ENCODE results near the gene TXNL1. TPM values are rescaled to one million over a fixed set of nuclear protein-coding genes. Genes with fewer than 3 reads are reported as not detected.

TXNL1 gene
- total RNA-seq, 4 donors from 2014 or later: 5.6 to 67.3 (median 37.1) TPM

- DNase-seq: no peak
- intact Hi-C loops (cut with DNase I; ENCODE audit: low total_unique reads): no loop called here
- Histone ChIP-seq H3K27ac (no peak overlapping the region), H3K9me3 (no peaks in the 10 kb centered on the region), H3K27me3 (no peaks in the 10 kb centered on the region), H3K4me3 (no peak overlapping the region), H3K4me1 (no peaks in the 10 kb centered on the region), H3K36me3 (no peaks in the 10 kb centered on the region)
- TF ChIP-seq POLR2A (IDR thresholded peaks at IDR 0.05) (no peak), CTCF (IDR thresholded peaks at IDR 0.05) (no peak)
Measured at GRCh38 chr18:56645415-56646016, 7.1 kb upstream of the TXNL1 start.

DNA sequence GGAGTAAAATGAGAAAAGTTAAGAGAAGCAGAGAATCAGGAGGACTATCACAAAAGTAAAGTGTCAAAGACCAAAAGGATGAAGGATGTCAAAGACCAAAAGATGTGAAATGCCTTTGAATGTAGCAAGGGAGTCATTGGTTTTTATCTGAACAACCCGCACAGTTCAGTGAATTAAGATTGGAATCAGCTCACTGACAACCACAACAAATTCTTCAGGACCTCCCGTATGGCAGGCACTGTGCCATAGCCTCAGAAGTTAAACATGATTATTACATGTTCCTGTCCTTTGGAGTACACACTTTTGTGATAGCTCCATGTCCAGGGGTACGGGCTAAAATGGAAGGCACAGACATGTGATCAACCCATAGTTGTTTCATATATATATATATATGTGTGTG, 5.0 kb upstream of the TXNL1 start:
- Histone ChIP-seq H3K4me3 (no peak overlapping the region), H3K27ac (no peak overlapping the region), H3K27me3 (no peaks in the 10 kb centered on the region), H3K36me3 (no peaks in the 10 kb centered on the region), H3K4me1 (no peaks in the 10 kb centered on the region), H3K9me3 (no peaks in the 10 kb centered on the region)
- intact Hi-C loops (cut with DNase I; ENCODE audit: low total_unique reads): no loop called here
- DNase-seq: no peak
- TF ChIP-seq POLR2A (IDR thresholded peaks at IDR 0.05) (no peak), CTCF (IDR thresholded peaks at IDR 0.05) (no peak)

DNA sequence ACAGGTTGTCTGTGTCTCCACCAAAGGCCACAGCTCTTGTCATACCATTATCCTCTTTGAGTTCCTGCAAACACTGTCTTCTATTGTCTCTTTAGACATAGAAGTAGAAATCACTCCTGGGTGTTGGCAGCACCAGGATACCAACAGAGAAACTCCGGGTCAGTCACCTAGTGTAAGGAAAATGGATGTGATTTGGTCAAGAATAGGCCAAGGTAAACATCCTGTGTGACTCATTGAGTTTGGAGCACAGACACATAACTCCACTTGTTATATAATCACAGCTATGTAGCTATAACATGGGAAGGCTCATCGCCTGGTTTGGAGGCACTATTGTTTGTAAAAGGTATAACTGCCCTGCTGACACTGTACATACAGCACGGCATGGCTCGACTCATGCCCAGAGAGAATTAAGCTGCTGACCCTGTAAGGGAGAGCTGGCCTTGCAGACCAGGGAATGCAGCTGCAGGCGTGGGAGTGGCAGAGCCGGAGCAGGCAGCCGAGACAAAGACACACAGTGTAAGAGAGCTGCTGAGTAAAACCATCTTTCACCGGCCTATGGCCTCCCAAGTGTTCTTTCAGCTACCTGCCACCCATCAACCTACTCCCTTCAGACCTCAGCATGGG, 3.4 kb upstream of the TXNL1 start:
- Histone ChIP-seq H3K27ac (no peak overlapping the region), H3K36me3 (no peaks in the 10 kb centered on the region), H3K4me1 (no peaks in the 10 kb centered on the region), H3K27me3 (no peaks in the 10 kb centered on the region), H3K9me3 (no peaks in the 10 kb centered on the region), H3K4me3 (no peak overlapping the region)
- intact Hi-C loops (cut with DNase I; ENCODE audit: low total_unique reads): no loop called here
- no peak for DNase-seq
- TF ChIP-seq CTCF (IDR thresholded peaks at IDR 0.05): no peak
- no peak for TF ChIP-seq POLR2A (IDR thresholded peaks at IDR 0.05)

DNA sequence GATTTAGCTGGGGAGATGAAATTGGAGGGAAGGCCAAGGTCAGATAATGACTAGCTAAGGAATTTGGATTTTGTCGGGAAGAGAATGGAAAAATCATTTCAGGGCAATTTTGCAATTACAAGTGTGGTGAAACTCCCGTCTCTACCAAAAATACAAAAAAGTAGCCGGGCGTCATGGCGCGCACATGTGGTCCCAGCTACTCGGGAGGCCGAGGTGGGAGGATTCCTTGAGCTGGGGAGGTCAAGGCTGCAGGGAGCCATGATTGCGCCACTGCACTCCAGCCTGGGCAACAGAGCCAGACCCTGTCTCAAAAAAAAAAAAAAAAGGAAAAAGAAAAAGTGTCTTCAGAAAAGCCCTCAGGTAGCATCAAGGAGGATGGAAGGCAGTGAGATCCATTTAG, 1.2 kb upstream of the TXNL1 start:
- no peaks in the 10 kb centered on the region for H3K36me3 ChIP-seq
- no peak overlapping the region for H3K4me3 ChIP-seq
- H3K27me3 ChIP-seq: no peaks in the 10 kb centered on the region
- H3K27ac ChIP-seq: peak overlapping the region in 1 of 2 donors; percentile 91
- no peak for DNase-seq
- TF ChIP-seq CTCF (IDR thresholded peaks at IDR 0.05) (no peak), POLR2A (IDR thresholded peaks at IDR 0.05) (no peak)
- no peaks in the 10 kb centered on the region for H3K4me1 ChIP-seq
- intact Hi-C loops (cut with DNase I; ENCODE audit: low total_unique reads): no loop called here
- no peaks in the 10 kb centered on the region for H3K9me3 ChIP-seq

GRCh38 chr18:56639104-56639381, 651 bp upstream of the TXNL1 start:
- Histone ChIP-seq H3K27me3 (no peaks in the 10 kb centered on the region), H3K9me3 (no peaks in the 10 kb centered on the region), H3K4me3 (peak overlapping the region; percentile 44 to 95), H3K4me1 (no peaks in the 10 kb centered on the region), H3K27ac (peak overlapping the region; percentile 91 to 97), H3K36me3 (no peaks in the 10 kb centered on the region)
- TF ChIP-seq POLR2A (IDR thresholded peaks at IDR 0.05) (no peak), CTCF (IDR thresholded peaks at IDR 0.05) (no peak)
- no peak for DNase-seq
- intact Hi-C loops (cut with DNase I; ENCODE audit: low total_unique reads): no loop called here

Data from uterus (tissue), 4 donors.